HepG2 (cell line): ENCODE data around the gene METAP2. TPM values are rescaled to one million over a fixed set of nuclear protein-coding genes. Genes with fewer than 3 reads are reported as not detected.

ENCODE experiments used
- ISL2 ChIP-seq: sonication (generic); formaldehyde crosslinking; IDR thresholded peaks from 2 replicates; pipeline ENCODE4 v1.5.0; 2020; ENCODE audit warnings: missing genetic modification reagents
- MTF2 ChIP-seq: sonication (generic); formaldehyde crosslinking; IDR thresholded peaks from 2 replicates; pipeline ENCODE4 v1.5.0; 2020; ENCODE audit warnings: missing genetic modification reagents, borderline replicate concordance
- POGZ ChIP-seq: sonication (generic); formaldehyde crosslinking; IDR thresholded peaks from 2 replicates; pipeline ENCODE4 v1.4.0; 2020; ENCODE audit warnings: mild to moderate bottlenecking, missing genetic modification reagents
- UBTF ChIP-seq: sonication (generic); formaldehyde crosslinking; IDR thresholded peaks from 2 replicates; pipeline ENCODE4 v1.4.0; 2020; ENCODE audit warnings: mild to moderate bottlenecking, missing genetic modification reagents
- ZNF234 ChIP-seq: sonication (generic); formaldehyde crosslinking; conservative IDR thresholded peaks from 2 replicates; pipeline ENCODE4 v1.5.1; 2020; ENCODE audit warnings: mild to moderate bottlenecking, missing genetic modification reagents
- ZNF331 ChIP-seq: sonication (generic); formaldehyde crosslinking; IDR thresholded peaks from 2 replicates; pipeline ENCODE4 v1.4.0; 2020; ENCODE audit warnings: missing genetic modification reagents
- ZNF503 ChIP-seq: sonication (generic); formaldehyde crosslinking; IDR thresholded peaks from 2 replicates; pipeline ENCODE4 v1.4.0; 2020; ENCODE audit warnings: missing genetic modification reagents
- ZNF746 ChIP-seq: sonication (generic); formaldehyde crosslinking; IDR thresholded peaks from 2 replicates; pipeline ENCODE4 v1.8.0; 2022; ENCODE audit warnings: mild to moderate bottlenecking, missing genetic modification reagents
- ZNF75D ChIP-seq: sonication (generic); formaldehyde crosslinking; IDR thresholded peaks from 2 replicates; pipeline ENCODE4 v1.8.1; 2023; ENCODE audit warnings: missing genetic modification reagents, mild to moderate bottlenecking, borderline replicate concordance
- polyA plus RNA-seq, 8 experiments: library from polyadenylated mRNA; depleted of rRNA in 3 of 8; stranded (reverse) in 7 of 8; unstranded in 1 of 8; fragments of >200 nt; fragmentation: Illumina TruSeq in 4 of 8; extraction: Trizol in 4 of 8; gene quantifications; 2 replicates each; pipeline versions ENCODE4 v1.2.1 to v1.2.3, GENCODE V29; 2011 to 2016; ENCODE audit warnings: low read depth in 4 of 8, missing spikeins in 1 of 8, mixed read lengths in 1 of 8; ENCODE audit not compliant: insufficient read depth in 1 of 8
- total RNA-seq, 5 experiments: library from RNA; depleted of rRNA; stranded (reverse); fragments of >200 nt; fragmentation: Illumina TruSeq; extraction: Trizol; gene quantifications; 2 replicates each; pipeline ENCODE4 v1.2.3, GENCODE V29; 2016; ENCODE audit warnings: low read depth in 1 of 5
- TF ChIP-seq, protein P1 (sequence below): sonication (generic); formaldehyde crosslinking; IDR thresholded peaks from 2 replicates; pipeline ENCODE4 v1.4.0; 2020; ENCODE audit warnings: missing genetic modification reagents

METAP2 gene
- total and polyA plus RNA-seq, 2 of the 13 experiments (the other 11 are each of a cell fraction or from before 2014, with no cell fraction given): 67.8 to 131 TPM

DNA sequence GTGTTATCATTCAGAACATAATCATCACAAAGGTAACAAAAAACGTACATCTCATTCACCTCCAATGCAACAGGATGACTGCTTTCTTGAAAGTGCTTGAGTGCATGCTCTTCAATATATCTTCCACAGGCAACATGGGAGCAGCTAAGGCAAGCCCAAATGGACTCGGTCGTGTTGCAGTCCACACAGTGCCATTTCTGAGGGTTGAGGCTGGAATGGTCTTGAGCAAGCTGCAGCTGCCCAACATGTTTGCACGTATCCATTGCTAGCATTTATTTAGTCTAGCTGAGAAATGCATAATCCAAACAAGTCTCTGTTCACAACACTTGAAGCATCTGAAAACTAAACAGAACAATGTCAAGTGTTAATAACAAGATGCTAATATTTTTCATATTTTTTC, 60.0 kb downstream of the METAP2 start (continued):
- no peak for TF ChIP-seq ZNF331
- TF ChIP-seq POGZ (CRISPR knock-in tag): no peak
- TF ChIP-seq ISL2 (CRISPR knock-in tag): no peak
- TF ChIP-seq ZNF746 (CRISPR knock-in tag): no peak
- TF ChIP-seq ZNF503 (CRISPR knock-in tag): no peak
- no peak for TF ChIP-seq ZNF75D (CRISPR knock-in tag)
- TF ChIP-seq, protein P1, sequence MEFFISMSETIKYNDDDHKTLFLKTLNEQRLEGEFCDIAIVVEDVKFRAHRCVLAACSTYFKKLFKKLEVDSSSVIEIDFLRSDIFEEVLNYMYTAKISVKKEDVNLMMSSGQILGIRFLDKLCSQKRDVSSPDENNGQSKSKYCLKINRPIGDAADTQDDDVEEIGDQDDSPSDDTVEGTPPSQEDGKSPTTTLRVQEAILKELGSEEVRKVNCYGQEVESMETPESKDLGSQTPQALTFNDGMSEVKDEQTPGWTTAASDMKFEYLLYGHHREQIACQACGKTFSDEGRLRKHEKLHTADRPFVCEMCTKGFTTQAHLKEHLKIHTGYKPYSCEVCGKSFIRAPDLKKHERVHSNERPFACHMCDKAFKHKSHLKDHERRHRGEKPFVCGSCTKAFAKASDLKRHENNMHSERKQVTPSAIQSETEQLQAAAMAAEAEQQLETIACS (CRISPR knock-in tag): no peak
- no peak for TF ChIP-seq ZNF234 (CRISPR knock-in tag)
- TF ChIP-seq MTF2 (CRISPR knock-in tag): no peak
- no peak for TF ChIP-seq UBTF (CRISPR knock-in tag)
